H1 (cell line): ENCODE results near the gene FHIT. TPM values are rescaled to one million over a fixed set of nuclear protein-coding genes. Genes with fewer than 3 reads are reported as not detected.

Experiments used
- CTCF ChIA-PET: fragments of 300-600 bp; sonication (Branson Sonifier 250); formaldehyde crosslinking; loops from one replicate; lab custom pipeline; 2021; ENCODE audit not compliant: partially characterized antibody; lab: Charles Lee
- POLR2A ChIA-PET: fragments of 300-600 bp; sonication (Branson Sonifier 250); formaldehyde crosslinking; loops from one replicate; lab custom pipeline; 2021; ENCODE audit warnings: inconsistent platforms; ENCODE audit not compliant: partially characterized antibody; lab: Charles Lee
- DNase-seq, 2 experiments: peaks; one replicate each; pipeline versions ENCODE4 v3.0.0 to v3.0.0-alpha.2; 2010 to 2022; ENCODE audit warnings: low spot score in 2 of 2, low read depth in 1 of 2, mixed read lengths in 1 of 2
- FAIRE-seq: peaks from 2 replicates; lab custom pipeline; 2011; peaks lifted over from hg19 to GRCh38; lab: Jason Lieb, UNC
- H2AFZ ChIP-seq: 2 replicates; pipeline ENCODE4 v1.8.1; 2012; ENCODE audit warnings: low read length, inconsistent platforms
- H2AK5ac ChIP-seq: 2 replicates; pipeline ENCODE4 v1.6.1; 2013; ENCODE audit warnings: low read depth, low read length
- H2BK120ac ChIP-seq: replicated peaks from 2 replicates; pipeline ENCODE3; 2013; ENCODE audit warnings: low read depth, low read length, inconsistent platforms
- H2BK12ac ChIP-seq: 2 replicates; pipeline ENCODE4 v1.6.1; 2013; ENCODE audit warnings: low read depth, low read length
- H2BK15ac ChIP-seq: 2 replicates; pipeline ENCODE4 v1.6.1; 2013; ENCODE audit warnings: low read length
- H2BK20ac ChIP-seq: 2 replicates; pipeline ENCODE4 v1.6.1; 2013; ENCODE audit warnings: low read length
- H2BK5ac ChIP-seq: 2 replicates; pipeline ENCODE4 v1.6.1; 2013; ENCODE audit warnings: low read depth, low read length
- H3K14ac ChIP-seq: 2 replicates; pipeline ENCODE4 v1.6.1; 2013; ENCODE audit warnings: inconsistent platforms; ENCODE audit not compliant: insufficient read length
- H3K18ac ChIP-seq: 2 replicates; pipeline ENCODE4 v1.6.1; 2013; ENCODE audit warnings: low read length; ENCODE audit errors: extremely low read depth
- H3K23ac ChIP-seq: 2 replicates; pipeline ENCODE4 v1.6.1; 2013; ENCODE audit warnings: inconsistent platforms; ENCODE audit not compliant: insufficient read length
- H3K23me2 ChIP-seq: 2 replicates; pipeline ENCODE4 v1.6.1; 2013; ENCODE audit warnings: low read depth, low read length
- H3K27ac ChIP-seq: 2 replicates; pipeline ENCODE4 v1.6.1; 2011; ENCODE audit warnings: low read depth, low read length, inconsistent platforms
- H3K27me3 ChIP-seq, 4 experiments: replicated peaks in 1 of 4; 1 replicate in 1 of 4; 2 replicates in 3 of 4; pipeline versions ENCODE4 v1.6.1 to v1.8.1; 2011 to 2013; ENCODE audit warnings: low read length in 3 of 4, mild to moderate bottlenecking in 3 of 4, inconsistent platforms in 2 of 4, mixed read lengths in 2 of 4, moderate library complexity in 1 of 4; ENCODE audit not compliant: control insufficient read depth in 3 of 4, insufficient read depth in 3 of 4; ENCODE audit errors: extremely low read depth in 1 of 4
- H3K36me3 ChIP-seq, 4 experiments: 2 replicates each; pipeline versions ENCODE4 v1.6.1 to v1.8.1; 2011 to 2013; ENCODE audit warnings: mild to moderate bottlenecking in 4 of 4, low read length in 3 of 4, moderate library complexity in 2 of 4, control low read depth in 1 of 4, inconsistent platforms in 1 of 4; ENCODE audit not compliant: insufficient read depth in 4 of 4, control insufficient read depth in 2 of 4
- H3K4ac ChIP-seq: replicated peaks from 2 replicates; pipeline ENCODE3; 2013; ENCODE audit warnings: low read length, low read depth, mixed read lengths, inconsistent platforms; ENCODE audit not compliant: insufficient read length
- H3K4me1 ChIP-seq, 4 experiments: replicated peaks in 1 of 4; 1 replicate in 1 of 4; 2 replicates in 3 of 4; pipeline versions ENCODE4 v1.6.1 to v1.8.1; 2011 to 2013; ENCODE audit warnings: low read length in 3 of 4, inconsistent platforms in 2 of 4, mixed read lengths in 1 of 4; ENCODE audit not compliant: insufficient read depth in 4 of 4, control insufficient read depth in 3 of 4
- H3K4me2 ChIP-seq, 2 experiments: 2 replicates each; pipeline versions ENCODE4 v1.6.1 to v1.8.1; 2011 to 2013; ENCODE audit warnings: low read depth in 2 of 2, low read length in 2 of 2, control low read depth in 1 of 2, inconsistent platforms in 1 of 2, mild to moderate bottlenecking in 1 of 2; ENCODE audit not compliant: insufficient read depth in 1 of 2
- H3K4me3 ChIP-seq, 4 experiments: fragments of 200-600, 300-600 bp in 1 of 4; sonication (generic), shearing (Covaris generic), sonication (Bioruptor Twin) in 1 of 4; 2 replicates each; pipeline versions ENCODE4 v1.5.1 to v1.8.1; 2011 to 2016; ENCODE audit warnings: low read length in 4 of 4, low read depth in 3 of 4, control low read depth in 2 of 4, inconsistent platforms in 2 of 4, mild to moderate bottlenecking in 2 of 4, mixed read lengths in 1 of 4, moderate library complexity in 1 of 4; ENCODE audit not compliant: insufficient read depth in 2 of 4; ENCODE audit errors: extremely low read depth in 1 of 4
- H3K56ac ChIP-seq: replicated peaks from 2 replicates; pipeline ENCODE3; 2013; ENCODE audit warnings: low read depth, mild to moderate bottlenecking, mixed read lengths, low read length, inconsistent platforms; ENCODE audit not compliant: insufficient read length
- H3K79me1 ChIP-seq: 2 replicates; pipeline ENCODE4 v1.6.1; 2013; ENCODE audit warnings: low read depth, low read length, control low read depth
- H3K79me2 ChIP-seq, 2 experiments: 2 replicates each; pipeline versions ENCODE4 v1.6.1 to v1.8.1; 2012 to 2013; ENCODE audit warnings: low read length in 2 of 2, mild to moderate bottlenecking in 2 of 2, inconsistent platforms in 1 of 2; ENCODE audit not compliant: insufficient read depth in 2 of 2, control insufficient read depth in 1 of 2
- H3K9ac ChIP-seq, 4 experiments: replicated peaks in 1 of 4; 1 replicate in 1 of 4; 2 replicates in 3 of 4; pipeline versions ENCODE4 v1.6.1 to v1.8.1; 2011 to 2013; ENCODE audit warnings: low read depth in 3 of 4, low read length in 3 of 4, control low read depth in 2 of 4, mild to moderate bottlenecking in 2 of 4, moderate library complexity in 2 of 4, inconsistent platforms in 1 of 4; ENCODE audit errors: extremely low read depth in 1 of 4
- H3K9me3 ChIP-seq, 2 experiments: 2 replicates each; pipeline versions ENCODE4 v1.6.1 to v1.8.1; 2012 to 2013; ENCODE audit warnings: mild to moderate bottlenecking in 2 of 2, moderate library complexity in 2 of 2, control low read depth in 1 of 2, inconsistent platforms in 1 of 2, low read depth in 1 of 2, low read length in 1 of 2, mixed read lengths in 1 of 2; ENCODE audit not compliant: insufficient read depth in 2 of 2
- H4K20me1 ChIP-seq, 2 experiments: replicated peaks in 1 of 2; 2 replicates each; pipeline versions ENCODE3 to v1.8.1; 2011 to 2013; ENCODE audit warnings: inconsistent platforms in 2 of 2, low read length in 2 of 2, mild to moderate bottlenecking in 1 of 2; ENCODE audit not compliant: insufficient read depth in 2 of 2, control insufficient read depth in 1 of 2
- H4K5ac ChIP-seq: 2 replicates; pipeline ENCODE4 v1.6.1; 2013; ENCODE audit warnings: low read length, low read depth, mixed read lengths, inconsistent platforms; ENCODE audit not compliant: insufficient read length
- H4K8ac ChIP-seq: 2 replicates; pipeline ENCODE4 v1.8.0; 2013; ENCODE audit warnings: mild to moderate bottlenecking, moderate library complexity, low read length, inconsistent platforms; ENCODE audit not compliant: insufficient read depth; ENCODE audit errors: extremely low read depth
- H4K91ac ChIP-seq: replicated peaks from 2 replicates; pipeline ENCODE3; 2013; ENCODE audit warnings: low read length, mixed read lengths, inconsistent platforms; ENCODE audit not compliant: insufficient read length
- CTBP2 ChIP-seq: IDR thresholded peaks from 2 replicates; pipeline ENCODE4 v1.7.0; 2011; ENCODE audit warnings: borderline replicate concordance, mild to moderate bottlenecking, moderate library complexity, mixed read lengths, low read length; ENCODE audit not compliant: insufficient read depth, insufficient read length
- FOSL1 ChIP-seq: IDR thresholded peaks from 2 replicates; pipeline ENCODE4 v1.6.1; 2011; ENCODE audit warnings: mild to moderate bottlenecking, low read depth, low read length, moderate library complexity; ENCODE audit not compliant: insufficient read depth
- GTF2F1 ChIP-seq: IDR thresholded peaks from 2 replicates; pipeline ENCODE4 v1.6.1; 2012; ENCODE audit warnings: low read depth, low read length, improper control_type of control experiment, borderline replicate concordance
- POLR2AphosphoS5 ChIP-seq: IDR thresholded peaks from 2 replicates; pipeline ENCODE4 v1.6.1; 2011; ENCODE audit warnings: low read depth, low read length
- POU5F1 ChIP-seq: IDR thresholded peaks from 2 replicates; pipeline ENCODE4 v1.6.1; 2011; ENCODE audit warnings: low read depth, mild to moderate bottlenecking, low read length, moderate library complexity
- SIN3A ChIP-seq, 2 experiments: IDR thresholded peaks in 1 of 2; conservative IDR thresholded peaks in 1 of 2; 2 replicates each; pipeline ENCODE4 v1.6.1; 2011 to 2012; ENCODE audit warnings: low read length in 2 of 2, improper control_type of control experiment in 1 of 2, low read depth in 1 of 2, mild to moderate bottlenecking in 1 of 2
- TBP ChIP-seq: IDR thresholded peaks from 2 replicates; pipeline ENCODE4 v1.6.1; 2011; ENCODE audit warnings: low read depth, low read length, improper control_type of control experiment
- WGBS, 2 experiments: shearing (Covaris generic) in 1 of 2; methylation state at CpG; one replicate each; pipeline versions ENCODE4 v1.1.6 to v1.1.7; 2013 to 2015; ENCODE audit warnings: low lambda C conversion rate in 2 of 2, mixed read lengths in 2 of 2, inconsistent platforms in 1 of 2, low coverage in 1 of 2, missing lambda C conversion rate in 1 of 2; ENCODE audit not compliant: insufficient replicate concordance in 2 of 2, insufficient coverage in 1 of 2, insufficient read length in 1 of 2; ENCODE audit errors: extremely low coverage in 1 of 2, missing lambda C conversion rate in 1 of 2; 5-methylcytosine and 5-hydroxymethylcytosine counted together
- polyA plus RNA-seq, 7 experiments: library from polyadenylated mRNA; depleted of rRNA in 3 of 7; stranded (reverse) in 5 of 7; unstranded in 2 of 7; fragments of >200 nt in 5 of 7; fragments of 200-250 nt in 2 of 7; gene quantifications; 1 replicate in 5 of 7; 2 replicates in 1 of 7; 4 replicates in 1 of 7; pipeline versions ENCODE4 v1.2.1 to v1.2.3, GENCODE V29; 2011 to 2013; ENCODE audit warnings: missing spikeins in 2 of 7, mixed read lengths in 2 of 7
- total RNA-seq: library from RNA; stranded (reverse); fragmentation: NEBNext Ultra II Directional; extraction: Animal tissue kit (Norgen Biotek cat#: 25700); gene quantifications from 2 replicates; pipeline ENCODE4 v1.2.1, GENCODE V29; 2021

Gene FHIT
- total and polyA plus RNA-seq, 2 of the 8 experiments (the other 6 are each of a cell fraction or from before 2014, with no cell fraction given), result 1.2 to 3.2 TPM

DNA sequence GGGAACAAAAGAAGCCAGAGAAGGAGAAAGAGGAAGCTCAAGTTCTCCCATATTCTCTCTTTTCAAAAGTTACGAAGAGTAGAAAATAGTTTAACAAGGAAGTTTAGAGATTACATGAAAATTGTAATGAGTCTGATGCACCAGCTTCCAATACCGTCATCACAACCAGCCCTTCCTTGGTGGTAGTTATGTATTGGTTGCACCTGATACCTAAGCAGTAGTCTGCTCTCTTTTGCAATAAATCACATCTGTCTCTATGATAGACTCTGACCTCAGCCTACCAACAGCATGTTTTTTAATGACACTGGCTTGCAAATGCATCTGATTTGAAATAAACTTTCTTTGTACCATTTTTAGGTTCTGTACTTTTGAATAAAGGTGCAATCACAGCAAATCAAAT is 575.8 kb downstream of the FHIT start:
- 95% methylated on average over 2 of the region's 2 CpGs; no CpG with 5 or more reads in 1 of the 2 experiments for WGBS, 2 experiments
- Histone ChIP-seq H4K91ac (no peak overlapping the region), H3K27me3 (no peaks in the 10 kb centered on the region), H3K23me2 (no peaks in the 10 kb centered on the region), H3K56ac (no peak overlapping the region), H3K18ac (no peak overlapping the region), H3K23ac (no peak overlapping the region), H2BK15ac (no peak overlapping the region), H3K79me2 (no peaks in the 10 kb centered on the region), H3K14ac (no peak overlapping the region), H2BK12ac (no peak overlapping the region), H2AFZ (no peak overlapping the region), H2BK120ac (no peak overlapping the region), H3K36me3 (no peaks in the 10 kb centered on the region), H4K5ac (no peak overlapping the region), H3K9ac (no peak overlapping the region), H2AK5ac (no peak overlapping the region), H3K4me1 (peaks cover 0 to 6% (median 1%) of the 10 kb centered on the region in 4 experiments; a peak in 2 of 7 replicates), H4K8ac (no peak overlapping the region), H4K20me1 (no peaks in the 10 kb centered on the region), H3K9me3 (no peaks in the 10 kb centered on the region; a peak in 1 of 4 replicates), H3K4me2 (no peak overlapping the region), H2BK5ac (no peak overlapping the region), H3K4me3 (no peak overlapping the region), H3K79me1 (no peaks in the 10 kb centered on the region), H3K4ac (no peak overlapping the region), H3K27ac (no peak overlapping the region), H2BK20ac (peak overlapping the region; percentile 24; the same call in 1 of the 2 replicates)
- ChIA-PET POLR2A (no interaction called here), CTCF (no interaction called here)
- no peak for DNase-seq
- FAIRE-seq, result no peak
- TF ChIP-seq POLR2AphosphoS5 (no peak), GTF2F1 (no peak), SIN3A (conservative IDR thresholded peaks at IDR 0.05 in 1 of 2, IDR thresholded peaks at IDR 0.05 in 1 of 2; ENCODE audit: low read depth in 1 of 2, low read length in 2 of 2) (no peak), POU5F1 (no peak), FOSL1 (no peak), CTBP2 (no peak), TBP (no peak)
